ENCODE data around the gene TSEN15. TPM values are rescaled to one million over a fixed set of nuclear protein-coding genes. Genes with fewer than 3 reads are reported as not detected.

Gene TSEN15
- total RNA-seq, 4 donors from 2014 or later, result 45.8 to 63.3 (median 60.1) TPM

DNA sequence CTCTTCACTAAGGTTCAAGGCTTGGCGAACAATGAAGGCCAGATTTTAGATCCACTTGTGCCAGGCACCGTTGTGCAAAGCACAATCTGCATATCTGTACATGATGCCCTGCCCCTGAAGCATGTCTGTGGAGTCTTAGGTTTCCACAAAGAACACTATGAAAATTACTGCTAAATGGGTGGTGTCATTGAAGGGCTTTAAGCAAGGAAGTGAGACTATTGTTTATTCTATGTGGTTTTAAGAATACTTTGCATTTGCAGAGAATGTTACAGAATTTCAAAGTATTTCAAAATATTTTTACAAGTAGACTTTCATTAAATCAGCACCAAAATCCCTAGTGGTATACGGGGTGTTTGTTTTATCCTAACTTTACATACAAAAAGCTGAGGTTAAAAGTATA is 8.8 kb downstream of the TSEN15 start:
- no peak for DNase-seq

DNA sequence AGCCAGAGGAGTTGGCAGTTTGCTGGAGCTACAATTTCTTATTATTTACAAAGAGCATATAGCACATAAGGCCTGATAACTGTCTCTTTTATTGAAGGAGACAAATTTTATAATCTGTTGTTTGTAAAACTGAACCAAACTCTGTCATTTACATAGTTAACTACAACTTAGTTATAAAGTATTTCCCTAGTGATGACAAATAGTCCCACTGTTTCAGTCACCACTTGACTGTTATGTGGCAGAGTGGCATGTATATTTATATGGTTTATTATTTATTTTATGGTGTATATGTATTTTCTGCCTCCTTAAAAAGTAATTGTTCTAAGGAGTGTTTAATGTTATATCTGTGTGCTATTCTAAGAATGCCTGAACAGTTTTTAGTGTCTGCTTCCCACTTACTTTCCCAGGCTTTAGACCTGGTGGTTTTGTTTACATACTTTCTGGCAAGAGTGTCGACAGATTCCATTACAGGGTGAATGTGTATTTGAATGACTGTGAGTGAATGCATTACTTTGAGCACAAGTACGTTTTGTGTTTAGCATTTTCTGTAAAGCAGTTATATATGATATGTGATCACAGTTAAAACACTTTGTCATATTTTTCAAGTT is 10.0 kb downstream of the TSEN15 start:
- no peaks in the 10 kb centered on the region for H3K36me3 ChIP-seq
- H3K27ac ChIP-seq, result no peak overlapping the region
- TF ChIP-seq, protein P1, sequence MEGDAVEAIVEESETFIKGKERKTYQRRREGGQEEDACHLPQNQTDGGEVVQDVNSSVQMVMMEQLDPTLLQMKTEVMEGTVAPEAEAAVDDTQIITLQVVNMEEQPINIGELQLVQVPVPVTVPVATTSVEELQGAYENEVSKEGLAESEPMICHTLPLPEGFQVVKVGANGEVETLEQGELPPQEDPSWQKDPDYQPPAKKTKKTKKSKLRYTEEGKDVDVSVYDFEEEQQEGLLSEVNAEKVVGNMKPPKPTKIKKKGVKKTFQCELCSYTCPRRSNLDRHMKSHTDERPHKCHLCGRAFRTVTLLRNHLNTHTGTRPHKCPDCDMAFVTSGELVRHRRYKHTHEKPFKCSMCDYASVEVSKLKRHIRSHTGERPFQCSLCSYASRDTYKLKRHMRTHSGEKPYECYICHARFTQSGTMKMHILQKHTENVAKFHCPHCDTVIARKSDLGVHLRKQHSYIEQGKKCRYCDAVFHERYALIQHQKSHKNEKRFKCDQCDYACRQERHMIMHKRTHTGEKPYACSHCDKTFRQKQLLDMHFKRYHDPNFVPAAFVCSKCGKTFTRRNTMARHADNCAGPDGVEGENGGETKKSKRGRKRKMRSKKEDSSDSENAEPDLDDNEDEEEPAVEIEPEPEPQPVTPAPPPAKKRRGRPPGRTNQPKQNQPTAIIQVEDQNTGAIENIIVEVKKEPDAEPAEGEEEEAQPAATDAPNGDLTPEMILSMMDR (IDR thresholded peaks at IDR 0.05), result no peak
- no peak for TF ChIP-seq POLR2A (IDR thresholded peaks at IDR 0.05)
- H3K4me1 ChIP-seq, result peaks cover 14 to 17% of the 10 kb centered on the region in 2 donors
- 60 to 71% methylated on average over 2 of the region's 2 CpGs for WGBS, 2 donors
- no peaks in the 10 kb centered on the region for H3K9me3 ChIP-seq
- H3K27me3 ChIP-seq, result no peaks in the 10 kb centered on the region
- DNase-seq, result no peak
- intact Hi-C loops (cut with DNase I), result no loop called here
- no peak overlapping the region for H3K4me3 ChIP-seq (replicated peaks in 1 of 3)

More for the DNA sequence above, 8.8 kb downstream of the TSEN15 start:
- WGBS, 2 donors, result 64 to 67% methylated on average over 3 of the region's 3 CpGs
- Histone ChIP-seq H3K4me3 (replicated peaks in 1 of 3) (no peak overlapping the region), H3K27me3 (no peaks in the 10 kb centered on the region), H3K36me3 (no peaks in the 10 kb centered on the region), H3K27ac (no peak overlapping the region), H3K9me3 (no peaks in the 10 kb centered on the region), H3K4me1 (peaks cover 14 to 17% of the 10 kb centered on the region in 2 donors)
- intact Hi-C loops (cut with DNase I), result no loop called here
- TF ChIP-seq, protein P1 (IDR thresholded peaks at IDR 0.05), result no peak
- TF ChIP-seq POLR2A (IDR thresholded peaks at IDR 0.05), result no peak

DNA sequence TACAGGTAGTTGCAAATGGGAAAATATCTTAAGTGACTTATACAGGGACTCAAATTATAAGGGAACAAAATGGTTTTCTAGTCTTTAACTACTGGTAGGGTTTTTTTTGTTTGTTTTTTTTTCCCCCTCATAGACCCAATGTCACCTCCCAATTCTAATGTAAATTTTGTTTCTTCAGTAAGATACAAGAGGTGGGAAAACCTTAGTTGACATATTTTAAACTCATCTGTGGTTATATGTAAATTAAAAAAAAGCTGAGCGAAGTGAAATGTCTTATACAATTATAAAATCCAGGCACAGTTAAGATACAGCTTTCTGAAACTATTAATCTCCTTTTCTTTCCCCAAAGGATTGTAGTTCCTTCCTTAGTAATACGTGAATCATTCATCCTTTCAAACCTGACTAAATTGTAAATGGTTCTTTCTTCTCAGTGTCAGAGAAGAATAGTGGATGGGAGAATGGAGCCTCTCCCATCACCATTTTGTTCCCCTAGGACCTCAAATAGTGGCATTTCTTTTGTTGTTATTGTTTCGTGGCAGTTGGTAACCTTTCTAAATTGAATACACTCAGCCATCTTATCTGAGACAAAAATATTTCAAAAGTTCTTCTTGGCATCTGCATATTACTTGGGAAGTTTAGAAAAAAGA is 11.2 kb downstream of the TSEN15 start:
- Histone ChIP-seq H3K27ac (no peak overlapping the region), H3K4me3 (replicated peaks in 1 of 3) (no peak overlapping the region), H3K36me3 (no peaks in the 10 kb centered on the region), H3K4me1 (peaks cover 4 to 10% of the 10 kb centered on the region in 2 donors), H3K9me3 (no peaks in the 10 kb centered on the region), H3K27me3 (no peaks in the 10 kb centered on the region)
- TF ChIP-seq, protein P1 (IDR thresholded peaks at IDR 0.05), result no peak
- no peak for TF ChIP-seq POLR2A (IDR thresholded peaks at IDR 0.05)
- intact Hi-C loops (cut with DNase I), result no loop called here
- WGBS, 2 donors, result 88 to 91% methylated on average over 3 of the region's 3 CpGs
- DNase-seq, result no peak

DNA sequence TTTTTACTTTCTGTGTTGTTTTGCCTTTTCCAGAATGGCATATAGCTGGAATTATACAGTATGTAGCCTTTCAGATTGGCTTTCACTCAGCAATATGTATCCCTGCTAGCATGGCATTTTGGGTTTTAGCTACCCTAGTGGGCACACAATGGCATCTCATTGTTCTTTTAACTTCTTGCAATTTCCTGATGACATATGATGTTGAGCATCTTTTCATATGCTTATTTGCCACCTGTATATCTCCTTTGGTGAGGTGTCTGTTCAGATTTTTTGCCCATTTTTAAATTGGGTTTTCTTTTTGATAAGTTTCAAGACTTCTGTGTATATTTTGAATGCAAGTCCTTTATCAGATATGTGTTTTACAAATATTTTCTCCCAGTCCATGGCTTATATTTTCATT is 14.0 kb downstream of the TSEN15 start:
- TF ChIP-seq, protein P1 (IDR thresholded peaks at IDR 0.05), result no peak
- no peak for TF ChIP-seq POLR2A (IDR thresholded peaks at IDR 0.05)
- peaks cover 3 to 10% of the 10 kb centered on the region in 2 donors for H3K4me1 ChIP-seq
- H3K4me3 ChIP-seq (replicated peaks in 1 of 3), result no peak overlapping the region
- H3K36me3 ChIP-seq, result no peaks in the 10 kb centered on the region
- intact Hi-C loops (cut with DNase I), result no loop called here
- no peak overlapping the region for H3K27ac ChIP-seq
- no peaks in the 10 kb centered on the region for H3K27me3 ChIP-seq
- DNase-seq, result no peak
- H3K9me3 ChIP-seq, result no peaks in the 10 kb centered on the region

DNA sequence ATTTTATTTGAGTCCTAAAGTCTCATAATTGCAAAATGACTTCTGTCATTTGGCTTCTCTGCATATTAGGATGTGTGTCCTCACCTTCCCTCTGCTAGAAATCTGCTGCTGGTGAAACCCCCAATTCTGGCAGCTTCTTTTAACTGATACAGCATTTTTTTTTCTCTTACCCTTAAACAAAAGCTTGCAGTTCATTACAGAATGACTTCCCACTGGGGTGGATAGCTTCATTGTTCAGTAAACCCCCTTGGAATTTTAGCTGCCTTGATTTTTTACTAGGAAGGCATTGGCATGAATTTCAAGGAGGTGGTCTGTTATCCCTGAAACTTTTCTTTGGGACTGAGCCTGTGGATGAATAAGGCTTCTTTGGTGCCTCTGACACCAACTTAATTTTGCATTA is 16.8 kb downstream of the TSEN15 start:
- no peak overlapping the region for H3K4me3 ChIP-seq (replicated peaks in 1 of 3)
- intact Hi-C loops (cut with DNase I), result no loop called here
- DNase-seq, result no peak
- H3K27me3 ChIP-seq, result no peaks in the 10 kb centered on the region
- no peaks in the 10 kb centered on the region for H3K36me3 ChIP-seq
- TF ChIP-seq POLR2A (IDR thresholded peaks at IDR 0.05), result no peak
- TF ChIP-seq, protein P1 (IDR thresholded peaks at IDR 0.05), result no peak
- no peaks in the 10 kb centered on the region for H3K9me3 ChIP-seq
- H3K27ac ChIP-seq, result no peak overlapping the region
- no peaks in the 10 kb centered on the region for H3K4me1 ChIP-seq
